BJ (cell line): ENCODE data around the gene ARHGAP45. TPM values are rescaled to one million over a fixed set of nuclear protein-coding genes. Genes with fewer than 3 reads are reported as not detected.

Source experiments
- CTCF ChIA-PET: fragments of 350-600 bp; formaldehyde crosslinking; extraction: SDS; loops from one replicate; lab custom pipeline; 2021; ENCODE audit warnings: antibody characterized with exemption, inconsistent platforms; lab: Yijun Ruan, JAX
- POLR2A ChIA-PET: fragments of 300-600 bp; sonication (Branson Sonifier 250); formaldehyde crosslinking; extraction: SDS; loops from one replicate; lab custom pipeline; 2021; ENCODE audit warnings: antibody characterized with exemption; lab: Charles Lee
- DNase-seq: peaks from one replicate; pipeline ENCODE4 v3.0.0-alpha.2; 2011; ENCODE audit warnings: low read depth
- H3K27me3 ChIP-seq: 2 replicates; pipeline ENCODE4 v1.6.0; 2011; ENCODE audit warnings: low read length; ENCODE audit not compliant: control insufficient read depth, insufficient read depth
- H3K36me3 ChIP-seq: 2 replicates; pipeline ENCODE4 v1.5.1; 2011; ENCODE audit warnings: low read length; ENCODE audit not compliant: control insufficient read depth, insufficient read depth
- H3K4me3 ChIP-seq: 2 replicates; pipeline ENCODE4 v1.5.1; 2011; ENCODE audit warnings: low read depth, mild to moderate bottlenecking, control low read depth, low read length
- CTCF ChIP-seq: IDR thresholded peaks from 2 replicates; pipeline ENCODE4 v1.5.1; 2011; ENCODE audit warnings: low read depth, mild to moderate bottlenecking, control low read depth, inconsistent platforms, low read length, moderate library complexity; ENCODE audit not compliant: insufficient read depth
- polyA plus RNA-seq: library from polyadenylated mRNA; depleted of rRNA; stranded (reverse); fragments of >200 nt; gene quantifications from 2 replicates; pipeline ENCODE4 v1.2.3, GENCODE V29; 2011

ARHGAP45 gene
- polyA plus RNA-seq, 1 experiment = 0.13 TPM

GRCh38 chr19:1026783-1027649, 40.0 kb upstream of the ARHGAP45 start:
- CTCF ChIA-PET = interaction anchor here (0.6 to 1.7 kb wide), 6 partner anchors 13 to 241 kb away, joined by 3 to 6 read pairs (median 3); partner anchors contain the start of gene ABCA7
- no peaks in the 10 kb centered on the region for H3K27me3 ChIP-seq
- POLR2A ChIA-PET = interaction anchor here (0.9 to 1.5 kb wide), 4 partner anchors 13 to 242 kb away, joined by 3 to 9 read pairs (median 6); partner anchors contain the start of genes ABCA7 and CIRBP
- DNase-seq = no peak
- TF ChIP-seq CTCF = no peak
- H3K4me3 ChIP-seq = peak overlapping the region; percentile 96
- H3K36me3 ChIP-seq = peaks cover 8% of the 10 kb centered on the region

- Histone ChIP-seq H3K27me3 (no peaks in the 10 kb centered on the region), H3K4me3 (peak overlapping the region; percentile 96), H3K36me3 (peaks cover 13% of the 10 kb centered on the region)
- ChIA-PET CTCF (interaction anchor here (0.6 to 1.7 kb wide), 3 partner anchors 40 to 213 kb away, joined by 3 to 6 read pairs (median 3); no protein-coding TSS in a partner anchor), POLR2A (interaction anchor here (0.9 kb wide), 1 partner anchor 242 kb away, joined by 9 read pairs; the partner anchor contains the start of gene CIRBP)
- no peak for TF ChIP-seq CTCF
- DNase-seq = no peak
These were observed 39.3 kb upstream of the ARHGAP45 start for GRCh38 chr19:1027650-1028061.

GRCh38 chr19:1028062-1028926, 38.7 kb upstream of the ARHGAP45 start:
- Histone ChIP-seq H3K36me3 (peaks cover 16% of the 10 kb centered on the region), H3K27me3 (no peaks in the 10 kb centered on the region), H3K4me3 (peak overlapping the region; percentile 96)
- POLR2A ChIA-PET = interaction anchor here (0.5 to 0.9 kb wide), 7 partner anchors 27 to 241 kb away, joined by 3 to 9 read pairs (median 5); partner anchors contain the start of gene CIRBP
- TF ChIP-seq CTCF = no peak
- peak; percentile 76 for DNase-seq
- CTCF ChIA-PET = interaction anchor here (1.1 to 1.6 kb wide), 2 partner anchors 9 to 212 kb away, joined by 3 read pairs; no protein-coding TSS in a partner anchor

- H3K4me3 ChIP-seq = no peak overlapping the region
- no peak for TF ChIP-seq CTCF
- H3K36me3 ChIP-seq = peaks cover 30% of the 10 kb centered on the region
- H3K27me3 ChIP-seq = no peaks in the 10 kb centered on the region
- DNase-seq = no peak
- CTCF ChIA-PET = no interaction called here
- POLR2A ChIA-PET = no interaction called here
These were observed 34.6 kb upstream of the ARHGAP45 start for GRCh38 chr19:1032264-1032867.
